Fibroblast of lung (primary cell): Measurements from ENCODE around the gene TVP23A. TPM values are rescaled to one million over a fixed set of nuclear protein-coding genes. Genes with fewer than 3 reads are reported as not detected.

Experiments
- DNase-seq, 2 donors: peaks; one replicate each; pipeline versions ENCODE4 v3.0.0 to v3.0.0-alpha.2; 2010; ENCODE audit warnings: low read depth in 2 of 2
- H2AFZ ChIP-seq: 2 replicates; pipeline ENCODE4 v1.5.1; 2012; ENCODE audit warnings: low read length, control low read depth, inconsistent platforms
- H3K27ac ChIP-seq: 2 replicates; pipeline ENCODE4 v1.5.1; 2011; ENCODE audit warnings: low read length, control low read depth; ENCODE audit not compliant: insufficient read depth
- H3K27me3 ChIP-seq: 2 replicates; pipeline ENCODE4 v1.5.1; 2011; ENCODE audit warnings: mild to moderate bottlenecking, low read length; ENCODE audit not compliant: control insufficient read depth, insufficient read depth
- H3K36me3 ChIP-seq: 2 replicates; pipeline ENCODE4 v1.5.1; 2011; ENCODE audit warnings: low read length; ENCODE audit not compliant: control insufficient read depth, insufficient read depth
- H3K4me1 ChIP-seq: 2 replicates; pipeline ENCODE4 v1.5.1; 2011; ENCODE audit warnings: low read length; ENCODE audit not compliant: control insufficient read depth, insufficient read depth; ENCODE audit errors: extremely low read depth
- H3K4me2 ChIP-seq: 2 replicates; pipeline ENCODE4 v1.5.1; 2011; ENCODE audit warnings: low read length, control low read depth; ENCODE audit not compliant: insufficient read depth; ENCODE audit errors: extremely low read depth
- H3K4me3 ChIP-seq, 4 experiments: fragments of 200-600 bp in 1 of 4; sonication (generic) in 1 of 4; replicated peaks in 1 of 4; 2 replicates each; pipeline ENCODE4 v1.5.1; 2011 to 2016; ENCODE audit warnings: low read length in 4 of 4, low read depth in 3 of 4, mild to moderate bottlenecking in 3 of 4, control low read depth in 2 of 4, inconsistent platforms in 1 of 4, mixed read lengths in 1 of 4; ENCODE audit not compliant: insufficient read depth in 1 of 4; ENCODE audit errors: control extremely low read depth in 1 of 4
- H3K79me2 ChIP-seq: 2 replicates; pipeline ENCODE4 v1.5.1; 2012; ENCODE audit warnings: mild to moderate bottlenecking, low read length, inconsistent platforms; ENCODE audit not compliant: control insufficient read depth, insufficient read depth
- H3K9ac ChIP-seq: 2 replicates; pipeline ENCODE4 v1.5.1; 2011; ENCODE audit warnings: mild to moderate bottlenecking, low read length, control low read depth; ENCODE audit not compliant: insufficient read depth
- H3K9me3 ChIP-seq: 2 replicates; pipeline ENCODE4 v1.5.1; 2012; ENCODE audit warnings: low read depth, low read length; ENCODE audit not compliant: control insufficient read depth, insufficient read depth
- H4K20me1 ChIP-seq: 2 replicates; pipeline ENCODE4 v1.5.1; 2011; ENCODE audit warnings: low read length; ENCODE audit not compliant: control insufficient read depth, insufficient read depth; ENCODE audit errors: extremely low read depth
- EZH2 ChIP-seq: IDR thresholded peaks from 2 replicates; pipeline ENCODE4 v1.5.1; 2012; ENCODE audit warnings: low read length, control low read depth, mild to moderate bottlenecking; ENCODE audit errors: missing control alignments
- polyA plus RNA-seq, 2 donors: library from polyadenylated mRNA; depleted of rRNA in 1 of 2; stranded (reverse) in 1 of 2; unstranded in 1 of 2; fragments of >200 nt; gene quantifications; 2 replicates each; pipeline ENCODE4 v1.2.1, GENCODE V29; 2011 to 2012; ENCODE audit warnings: missing spikeins in 1 of 2
- total RNA-seq: library from RNA; depleted of rRNA; stranded (reverse); fragments of >200 nt; gene quantifications from 2 replicates; pipeline ENCODE4 v1.2.1, GENCODE V29; 2014
- TF ChIP-seq, protein P1 (sequence below), 2 donors: IDR thresholded peaks in 1 of 2; conservative IDR thresholded peaks in 1 of 2; 1 replicate in 1 of 2; 2 replicates in 1 of 2; pipeline ENCODE4 v1.5.1; 2011 to 2012; ENCODE audit warnings: low read length in 2 of 2, control low read depth in 1 of 2, inconsistent platforms in 1 of 2, low read depth in 1 of 2, mild to moderate bottlenecking in 1 of 2

The TVP23A gene
- total and polyA plus RNA-seq, 2 donors (not counting 1 experiment from before 2014, with no cell fraction given) = under 0.01 TPM; not detected in 1

DNA sequence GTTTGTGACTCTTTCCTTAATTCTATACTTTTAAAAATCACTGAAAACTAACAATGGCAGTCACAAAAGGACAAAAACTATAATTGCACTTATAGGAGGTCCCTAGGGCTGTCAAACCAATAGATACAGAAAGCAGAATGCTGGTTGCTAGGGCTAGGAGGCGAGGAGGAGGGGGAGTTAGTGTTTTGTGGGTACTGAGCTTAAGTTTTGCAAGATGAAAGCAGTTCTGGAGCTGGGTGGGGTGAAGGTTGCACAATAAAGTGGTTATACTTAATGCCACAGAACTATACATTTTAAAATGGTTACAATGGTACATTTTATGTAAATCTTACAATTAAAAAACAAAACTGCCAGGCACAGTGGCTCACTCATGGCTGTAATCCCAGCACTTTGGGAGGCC is 47.7 kb downstream of the TVP23A start:
- H3K79me2 ChIP-seq = no peaks in the 10 kb centered on the region
- TF ChIP-seq, protein P1, sequence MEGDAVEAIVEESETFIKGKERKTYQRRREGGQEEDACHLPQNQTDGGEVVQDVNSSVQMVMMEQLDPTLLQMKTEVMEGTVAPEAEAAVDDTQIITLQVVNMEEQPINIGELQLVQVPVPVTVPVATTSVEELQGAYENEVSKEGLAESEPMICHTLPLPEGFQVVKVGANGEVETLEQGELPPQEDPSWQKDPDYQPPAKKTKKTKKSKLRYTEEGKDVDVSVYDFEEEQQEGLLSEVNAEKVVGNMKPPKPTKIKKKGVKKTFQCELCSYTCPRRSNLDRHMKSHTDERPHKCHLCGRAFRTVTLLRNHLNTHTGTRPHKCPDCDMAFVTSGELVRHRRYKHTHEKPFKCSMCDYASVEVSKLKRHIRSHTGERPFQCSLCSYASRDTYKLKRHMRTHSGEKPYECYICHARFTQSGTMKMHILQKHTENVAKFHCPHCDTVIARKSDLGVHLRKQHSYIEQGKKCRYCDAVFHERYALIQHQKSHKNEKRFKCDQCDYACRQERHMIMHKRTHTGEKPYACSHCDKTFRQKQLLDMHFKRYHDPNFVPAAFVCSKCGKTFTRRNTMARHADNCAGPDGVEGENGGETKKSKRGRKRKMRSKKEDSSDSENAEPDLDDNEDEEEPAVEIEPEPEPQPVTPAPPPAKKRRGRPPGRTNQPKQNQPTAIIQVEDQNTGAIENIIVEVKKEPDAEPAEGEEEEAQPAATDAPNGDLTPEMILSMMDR (conservative IDR thresholded peaks at IDR 0.05 in 1 of 2, IDR thresholded peaks at IDR 0.05 in 1 of 2; ENCODE audit: low read depth in 1 of 2, low read length in 2 of 2) = no peak
- no peak for TF ChIP-seq EZH2
- no peaks in the 10 kb centered on the region for H3K4me1 ChIP-seq
- H3K36me3 ChIP-seq = peaks cover 1% of the 10 kb centered on the region
- no peak overlapping the region for H2AFZ ChIP-seq
- peak in 1 of 2 donors; percentile 49 for DNase-seq
- H3K9me3 ChIP-seq = no peaks in the 10 kb centered on the region
- no peak overlapping the region for H3K4me2 ChIP-seq
- H4K20me1 ChIP-seq = no peaks in the 10 kb centered on the region
- no peak overlapping the region for H3K27ac ChIP-seq
- H3K27me3 ChIP-seq = no peaks in the 10 kb centered on the region
- H3K9ac ChIP-seq = no peak overlapping the region
- H3K4me3 ChIP-seq = no peak overlapping the region

DNA sequence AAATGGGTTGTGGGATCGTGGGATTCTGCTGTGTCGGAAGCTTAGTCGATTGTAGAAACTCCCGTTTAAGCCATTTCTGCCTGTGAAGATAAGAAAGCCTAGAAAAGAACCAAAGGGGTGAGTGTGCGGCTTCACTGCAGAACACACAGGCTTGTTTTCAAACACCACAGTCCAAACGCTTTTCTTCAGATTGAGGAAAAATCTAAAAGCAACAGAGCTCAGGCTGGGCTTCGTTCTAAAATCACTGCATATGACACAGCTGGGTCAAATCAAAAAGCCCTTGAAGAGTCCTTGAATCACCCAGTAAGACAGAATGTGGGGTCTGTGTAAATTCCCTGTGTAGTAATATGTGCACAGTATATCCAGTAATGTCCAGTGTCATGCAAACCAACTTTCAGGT is 49.2 kb downstream of the TVP23A start:
- no peak for TF ChIP-seq EZH2
- TF ChIP-seq, protein P1 (conservative IDR thresholded peaks at IDR 0.05 in 1 of 2, IDR thresholded peaks at IDR 0.05 in 1 of 2; ENCODE audit: low read depth in 1 of 2, low read length in 2 of 2) = no peak
- Histone ChIP-seq H3K79me2 (no peaks in the 10 kb centered on the region), H3K4me1 (no peaks in the 10 kb centered on the region), H3K4me3 (no peak overlapping the region), H4K20me1 (no peaks in the 10 kb centered on the region), H3K27me3 (no peaks in the 10 kb centered on the region), H3K9me3 (no peaks in the 10 kb centered on the region), H3K27ac (no peak overlapping the region), H2AFZ (no peak overlapping the region), H3K4me2 (no peak overlapping the region), H3K9ac (no peak overlapping the region), H3K36me3 (peaks cover 3% of the 10 kb centered on the region)
- DNase-seq = no peak

DNA sequence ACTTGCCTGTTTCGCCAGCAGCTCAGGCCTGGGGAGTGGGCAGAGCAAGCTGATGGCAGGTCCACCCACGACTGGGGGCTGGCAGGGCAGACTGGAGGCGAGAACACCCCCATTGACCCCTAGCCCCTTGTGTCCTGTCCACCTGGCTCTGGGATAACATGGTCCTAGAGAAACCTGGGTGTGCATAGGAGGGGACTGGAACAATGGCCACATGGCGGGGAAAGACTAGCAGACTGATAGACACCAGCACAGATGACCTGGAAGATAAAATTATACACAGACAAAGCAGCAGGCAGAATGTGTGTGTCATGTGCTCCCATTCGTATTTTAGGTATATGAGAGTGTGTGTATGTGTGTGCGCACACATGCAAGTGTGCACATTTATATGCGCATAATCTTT is 51.5 kb downstream of the TVP23A start:
- TF ChIP-seq, protein P1 (conservative IDR thresholded peaks at IDR 0.05 in 1 of 2, IDR thresholded peaks at IDR 0.05 in 1 of 2; ENCODE audit: low read depth in 1 of 2, low read length in 2 of 2) = no peak
- TF ChIP-seq EZH2 = no peak
- no peaks in the 10 kb centered on the region for H3K4me1 ChIP-seq
- H3K36me3 ChIP-seq = peaks cover 6% of the 10 kb centered on the region
- no peak overlapping the region for H3K27ac ChIP-seq
- no peaks in the 10 kb centered on the region for H3K27me3 ChIP-seq
- H3K9ac ChIP-seq = no peak overlapping the region
- no peaks in the 10 kb centered on the region for H3K9me3 ChIP-seq
- H3K4me3 ChIP-seq = no peak overlapping the region
- no peak overlapping the region for H2AFZ ChIP-seq
- no peak overlapping the region for H3K4me2 ChIP-seq
- no peaks in the 10 kb centered on the region for H4K20me1 ChIP-seq
- H3K79me2 ChIP-seq = no peaks in the 10 kb centered on the region
- no peak for DNase-seq
